Endothelial cell (in vitro differentiated cells): Measurements from ENCODE around the gene MYCBP2. TPM values are rescaled to one million over a fixed set of nuclear protein-coding genes. Genes with fewer than 3 reads are reported as not detected.

ENCODE experiments used
- DNase-seq: peaks from one replicate; pipeline ENCODE4 v3.0.0; 2021; ENCODE audit warnings: low spot score
- H3K27ac Mint-ChIP-seq: one replicate; pipeline ENCODE4 v1.8.0; 2021; ENCODE audit warnings: mixed read lengths, inconsistent platforms; ENCODE audit not compliant: unreplicated experiment
- H3K27me3 Mint-ChIP-seq: one replicate; pipeline ENCODE4 v1.8.0; 2021; ENCODE audit warnings: mild to moderate bottlenecking, moderate library complexity, mixed read lengths, inconsistent platforms; ENCODE audit not compliant: unreplicated experiment
- H3K36me3 Mint-ChIP-seq: one replicate; pipeline ENCODE4 v1.8.0; 2021; ENCODE audit warnings: mild to moderate bottlenecking, low read depth, mixed read lengths, inconsistent platforms; ENCODE audit not compliant: unreplicated experiment
- H3K4me1 Mint-ChIP-seq: one replicate; pipeline ENCODE4 v1.8.0; 2021; ENCODE audit warnings: mild to moderate bottlenecking, mixed read lengths, inconsistent platforms; ENCODE audit not compliant: unreplicated experiment
- H3K4me3 Mint-ChIP-seq: one replicate; pipeline ENCODE4 v1.8.0; 2021; ENCODE audit warnings: mild to moderate bottlenecking, mixed read lengths, inconsistent platforms; ENCODE audit not compliant: unreplicated experiment
- H3K9me3 Mint-ChIP-seq: one replicate; pipeline ENCODE4 v1.8.0; 2021; ENCODE audit warnings: mixed read lengths, inconsistent platforms; ENCODE audit not compliant: unreplicated experiment
- CTCF ChIP-seq: fragments of 200-600 bp; sonication (generic); IDR thresholded peaks from one replicate; pipeline ENCODE4 v1.5.0; 2021; ENCODE audit warnings: antibody characterized with exemption; ENCODE audit not compliant: unreplicated experiment
- total RNA-seq: library from RNA; stranded (reverse); fragmentation: NEBNext Ultra II Directional; extraction: Animal tissue kit (Norgen Biotek cat#: 25700); gene quantifications from one replicate; pipeline ENCODE4 v1.2.1, GENCODE V29; 2021; ENCODE audit not compliant: unreplicated experiment

The MYCBP2 gene
- total RNA-seq, 1 donor from 2014 or later, result 94.7 TPM

GRCh38 chr13:77331421-77331820 is 4.5 kb upstream of the MYCBP2 start:
- H3K4me3 Mint-ChIP-seq, result no peak overlapping the region
- H3K36me3 Mint-ChIP-seq, result no peaks in the 10 kb centered on the region
- peaks cover 16% of the 10 kb centered on the region for H3K4me1 Mint-ChIP-seq
- H3K9me3 Mint-ChIP-seq, result no peaks in the 10 kb centered on the region
- H3K27ac Mint-ChIP-seq, result peak overlapping the region; percentile 40
- no peak for DNase-seq
- H3K27me3 Mint-ChIP-seq, result peaks cover 10% of the 10 kb centered on the region
- no peak for TF ChIP-seq CTCF

DNA sequence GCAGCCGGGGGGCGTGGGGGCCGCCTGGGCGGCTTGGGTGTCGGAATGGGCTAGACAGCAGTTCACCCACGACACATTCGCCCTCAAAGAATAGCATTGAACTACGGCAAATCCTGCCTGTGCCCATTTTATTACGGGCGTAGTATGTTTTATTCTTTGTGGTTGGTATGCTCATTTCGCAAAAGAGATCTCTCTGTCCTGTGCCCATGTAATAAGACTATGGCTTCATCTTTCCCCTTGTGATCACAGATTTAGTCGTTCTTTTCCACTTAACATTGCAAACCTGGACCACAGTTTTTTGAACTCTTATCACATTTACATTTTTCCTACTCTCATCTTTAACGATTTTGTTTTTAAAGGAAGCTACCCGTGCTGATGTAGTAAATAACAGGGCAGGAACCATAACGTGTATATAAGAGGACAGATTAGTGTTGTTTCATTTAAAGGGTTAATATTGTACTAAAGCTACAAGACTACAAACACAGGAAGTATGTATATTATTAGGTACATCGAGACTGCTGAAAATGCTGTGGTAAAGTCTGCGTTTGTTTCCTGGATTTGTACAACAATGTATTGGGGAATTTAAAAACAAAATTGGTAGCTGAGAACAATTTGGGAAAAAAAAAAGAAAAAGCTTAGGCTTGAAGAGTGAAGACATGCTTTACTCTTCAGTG is 3.2 kb upstream of the MYCBP2 start:
- Mint-ChIP-seq H3K27ac (peak overlapping the region; percentile 96), H3K4me3 (peak overlapping the region; percentile 93), H3K36me3 (no peaks in the 10 kb centered on the region), H3K27me3 (peaks cover 14% of the 10 kb centered on the region), H3K9me3 (no peaks in the 10 kb centered on the region), H3K4me1 (peaks cover 28% of the 10 kb centered on the region)
- TF ChIP-seq CTCF, result no peak
- DNase-seq, result no peak

GRCh38 chr13:77329133-77329910 is 2.4 kb upstream of the MYCBP2 start:
- Mint-ChIP-seq H3K27ac (peak overlapping the region; percentile 96), H3K27me3 (peaks cover 14% of the 10 kb centered on the region), H3K4me3 (peak overlapping the region; percentile 93), H3K36me3 (no peaks in the 10 kb centered on the region), H3K9me3 (no peaks in the 10 kb centered on the region), H3K4me1 (peaks cover 33% of the 10 kb centered on the region)
- peak; percentile 73 for DNase-seq
- no peak for TF ChIP-seq CTCF

DNA sequence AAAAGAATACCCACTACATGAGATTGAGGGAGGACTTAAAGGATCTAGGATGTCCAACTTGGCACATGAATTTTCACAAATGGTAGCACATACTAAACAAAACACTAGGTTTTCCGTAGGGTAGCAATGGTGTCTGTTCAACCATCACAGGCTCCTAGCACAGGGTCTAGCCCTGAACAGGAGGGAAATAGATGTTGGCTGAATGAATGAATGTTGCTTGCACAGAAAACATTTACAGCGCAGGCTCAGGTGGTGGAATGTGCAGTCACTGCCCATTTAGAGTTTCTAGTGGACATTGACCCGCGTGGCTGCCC is 1.9 kb upstream of the MYCBP2 start:
- DNase-seq, result no peak
- peaks cover 14% of the 10 kb centered on the region for H3K27me3 Mint-ChIP-seq
- H3K36me3 Mint-ChIP-seq, result no peaks in the 10 kb centered on the region
- peaks cover 39% of the 10 kb centered on the region for H3K4me1 Mint-ChIP-seq
- peak overlapping the region; percentile 96 for H3K27ac Mint-ChIP-seq
- TF ChIP-seq CTCF, result no peak
- no peaks in the 10 kb centered on the region for H3K9me3 Mint-ChIP-seq
- peak overlapping the region; percentile 93 for H3K4me3 Mint-ChIP-seq

GRCh38 chr13:77325371-77325980 is 1.4 kb downstream of the MYCBP2 start:
- Mint-ChIP-seq H3K27ac (peak overlapping the region; percentile 33), H3K36me3 (no peaks in the 10 kb centered on the region), H3K27me3 (peaks cover 16% of the 10 kb centered on the region), H3K9me3 (no peaks in the 10 kb centered on the region), H3K4me3 (peak overlapping the region; percentile 97), H3K4me1 (peaks cover 47% of the 10 kb centered on the region)
- TF ChIP-seq CTCF, result no peak
- no peak for DNase-seq
